HG03064 (cell line): ENCODE data around the gene DOP1B.
"Not testable (repeated sequence)": the region's sequence is repeated elsewhere in the genome, so short reads cannot be mapped to it uniquely, and the experiment has no call there.

Experiments
- ATAC-seq: cut with Tn5 transposase; IDR thresholded peaks from one replicate; pipeline ENCODE4 v1.9.1; 2021; ENCODE audit warnings: low read depth; ENCODE audit not compliant: unreplicated experiment

The DOP1B gene

GRCh38 chr21:36156815-36157670 is at the start of gene DOP1B:
TSS of gene DOP1B (plus strand) at chr21:36156824. CDS start at chr21:36164734, 7,910 bp downstream.
- ATAC-seq, result peak; percentile 24

GRCh38 chr21:36109868-36110267 is 46.8 kb upstream of the DOP1B start:
- ATAC-seq, result no peak

- no peak for ATAC-seq
These were observed 45.4 kb upstream of the DOP1B start for GRCh38 chr21:36111238-36111637.

GRCh38 chr21:36113647-36114428 is 42.8 kb upstream of the DOP1B start:
- no peak for ATAC-seq

GRCh38 chr21:36115138-36115730 is 41.4 kb upstream of the DOP1B start:
- no peak for ATAC-seq

GRCh38 chr21:36117286-36117741 is 39.3 kb upstream of the DOP1B start:
- no peak for ATAC-seq

- ATAC-seq, result no peak
These were observed 36.2 kb upstream of the DOP1B start for GRCh38 chr21:36120304-36120888.

GRCh38 chr21:36122977-36123376 is 33.6 kb upstream of the DOP1B start:
- ATAC-seq, result no peak

- ATAC-seq, result no peak
These were observed 32.2 kb upstream of the DOP1B start for GRCh38 chr21:36124395-36124794.

GRCh38 chr21:36125512-36126207 is 31.0 kb upstream of the DOP1B start:
- no peak for ATAC-seq

GRCh38 chr21:36126208-36126565 is 30.4 kb upstream of the DOP1B start:
- ATAC-seq, result no peak

GRCh38 chr21:36126621-36127110 is 30.0 kb upstream of the DOP1B start:
- no peak for ATAC-seq

- no peak for ATAC-seq
These were observed 29.2 kb upstream of the DOP1B start for GRCh38 chr21:36127250-36127904.

GRCh38 chr21:36127977-36128376 is 28.6 kb upstream of the DOP1B start:
- ATAC-seq, result no peak

- no peak for ATAC-seq
These were observed 27.4 kb upstream of the DOP1B start for GRCh38 chr21:36129219-36129618.

GRCh38 chr21:36130414-36130762 is 26.2 kb upstream of the DOP1B start:
- ATAC-seq, result not testable (repeated sequence)

- ATAC-seq, result not testable (repeated sequence)
These were observed 25.8 kb upstream of the DOP1B start for GRCh38 chr21:36130839-36131238.

GRCh38 chr21:36132696-36133095 is 23.9 kb upstream of the DOP1B start:
- no peak for ATAC-seq

- ATAC-seq, result no peak
These were observed 21.7 kb upstream of the DOP1B start, which contains the start of gene CBR3 for GRCh38 chr21:36134803-36135390. TSS of gene CBR3 (plus strand) at chr21:36135079. CDS start at chr21:36135193, 114 bp downstream.
